T-helper 17 cell (primary cell): ENCODE measurements around the gene NME7. TPM values are rescaled to one million over a fixed set of nuclear protein-coding genes. Genes with fewer than 3 reads are reported as not detected.

Source experiments
- ATAC-seq: fragments of 150-1000 bp; cut with Tn5 transposase; 2 replicates; pipeline ENCODE4 v1.10.0; 2021; ENCODE audit warnings: mild to moderate bottlenecking, moderate library complexity
- DNase-seq, 3 donors: peaks; one replicate each; pipeline versions ENCODE4 v3.0.0 to v3.0.0-alpha.2; 2020 to 2021
- H3K9me3 ChIP-seq: one replicate; pipeline ENCODE4 v1.7.0; 2013; ENCODE audit warnings: low read length, mild to moderate bottlenecking; ENCODE audit not compliant: control insufficient read depth, poor library complexity, severe bottlenecking
- H3K27ac Mint-ChIP-seq: one replicate; pipeline ENCODE4 v1.8.0; 2022; ENCODE audit warnings: mild to moderate bottlenecking, moderate library complexity, mixed read lengths
- H3K27me3 Mint-ChIP-seq: one replicate; pipeline ENCODE4 v1.8.0; 2022; ENCODE audit warnings: mixed read lengths
- H3K36me3 Mint-ChIP-seq: one replicate; pipeline ENCODE4 v1.8.0; 2022; ENCODE audit warnings: low read depth, mixed read lengths
- H3K4me1 Mint-ChIP-seq: one replicate; pipeline ENCODE4 v1.8.0; 2022; ENCODE audit warnings: mild to moderate bottlenecking, mixed read lengths
- H3K4me3 Mint-ChIP-seq: one replicate; pipeline ENCODE4 v1.8.0; 2022; ENCODE audit warnings: mild to moderate bottlenecking, moderate library complexity, mixed read lengths
- total RNA-seq, 4 donors: library from RNA in 2 of 4; stranded (reverse) in 2 of 4; gene quantifications; one replicate each; pipeline ENCODE4 v1.2.3 and lab custom pipeline; 2022 to 2026

Gene NME7
- total RNA-seq, 2 donors from 2014 or later, result 9.1 to 9.2 TPM

GRCh38 chr1:169090900-169091311, 276.7 kb downstream of the NME7 start:
- Mint-ChIP-seq H3K27ac (no peak overlapping the region), H3K4me3 (no peak overlapping the region), H3K36me3 (no peaks in the 10 kb centered on the region), H3K27me3 (peaks cover 18% of the 10 kb centered on the region), H3K4me1 (peaks cover 26% of the 10 kb centered on the region)
- H3K9me3 ChIP-seq, result no peaks in the 10 kb centered on the region
- ATAC-seq (no peak), DNase-seq (no peak)

GRCh38 chr1:169090308-169090899, 277.2 kb downstream of the NME7 start:
- H3K4me3 Mint-ChIP-seq, result no peak overlapping the region
- ATAC-seq (no peak), DNase-seq (no peak)
- no peaks in the 10 kb centered on the region for H3K9me3 ChIP-seq
- H3K27ac Mint-ChIP-seq, result peak overlapping the region; percentile 77
- H3K4me1 Mint-ChIP-seq, result peaks cover 27% of the 10 kb centered on the region
- no peaks in the 10 kb centered on the region for H3K36me3 Mint-ChIP-seq
- peaks cover 18% of the 10 kb centered on the region for H3K27me3 Mint-ChIP-seq

- Mint-ChIP-seq H3K4me1 (peaks cover 30% of the 10 kb centered on the region), H3K36me3 (no peaks in the 10 kb centered on the region), H3K27me3 (peaks cover 18% of the 10 kb centered on the region), H3K27ac (peak overlapping the region; percentile 77), H3K4me3 (no peak overlapping the region)
- ATAC-seq (no peak), DNase-seq (no peak)
- H3K9me3 ChIP-seq, result no peaks in the 10 kb centered on the region
Observed at GRCh38 chr1:169089776-169090175, 277.8 kb downstream of the NME7 start.

- peak overlapping the region; percentile 89 for H3K27ac Mint-ChIP-seq
- H3K4me1 Mint-ChIP-seq, result peaks cover 30% of the 10 kb centered on the region
- H3K4me3 Mint-ChIP-seq, result no peak overlapping the region
- peaks cover 6% of the 10 kb centered on the region for H3K27me3 Mint-ChIP-seq
- DNase-seq, result no peak
- ATAC-seq, result no peak
- no peaks in the 10 kb centered on the region for H3K36me3 Mint-ChIP-seq
- no peaks in the 10 kb centered on the region for H3K9me3 ChIP-seq
Observed at GRCh38 chr1:169087876-169088275, 279.7 kb downstream of the NME7 start.

- ATAC-seq (peak; percentile 84), DNase-seq (no peak)
- Mint-ChIP-seq H3K27me3 (peaks cover 6% of the 10 kb centered on the region), H3K4me3 (peak overlapping the region; percentile 52), H3K27ac (peak overlapping the region; percentile 89), H3K36me3 (no peaks in the 10 kb centered on the region), H3K4me1 (peaks cover 30% of the 10 kb centered on the region)
- H3K9me3 ChIP-seq, result no peaks in the 10 kb centered on the region
Observed at GRCh38 chr1:169086603-169087455, 280.8 kb downstream of the NME7 start.

- Mint-ChIP-seq H3K27me3 (peaks cover 6% of the 10 kb centered on the region), H3K4me3 (no peak overlapping the region), H3K27ac (peak overlapping the region; percentile 89), H3K36me3 (no peaks in the 10 kb centered on the region), H3K4me1 (peaks cover 30% of the 10 kb centered on the region)
- ATAC-seq, result no peak
- no peaks in the 10 kb centered on the region for H3K9me3 ChIP-seq
- DNase-seq, result no peak
Observed at GRCh38 chr1:169085911-169086310, 281.7 kb downstream of the NME7 start.

Other genes with a start within 250 kb of the NME7 start
- gene BLZF1, start 398 bp upstream of the NME7 start, total RNA-seq, result 10 to 100 TPM; 13.5 to 16.7 TPM
- gene CCDC181, start 59.7 kb upstream of the NME7 start, total RNA-seq, result not detected
- 1 to 10 TPM; 2.5 to 2.9 TPM for gene SLC19A2, start 118.1 kb upstream of the NME7 start, total RNA-seq
- gene F5, start 218.7 kb upstream of the NME7 start, total RNA-seq, result 10 to 100 TPM; 24.3 to 33.0 TPM